Endodermal cell (in vitro differentiated cells): ENCODE results near the gene LRRC70. TPM values are rescaled to one million over a fixed set of nuclear protein-coding genes. Genes with fewer than 3 reads are reported as not detected.
A peak's percentile ranks its signal among the peaks of the same experiment; 100 is the strongest.
"Not testable (repeated sequence)": the region's sequence is repeated elsewhere in the genome, so short reads cannot be mapped to it uniquely, and the experiment has no call there.

ENCODE experiments used
- DNase-seq: peaks from one replicate; pipeline ENCODE4 v3.0.0-alpha.2; 2017
- H3K27ac ChIP-seq: 2 replicates; pipeline ENCODE4 v1.5.1; 2013; ENCODE audit warnings: mild to moderate bottlenecking, low read depth, low read length, moderate library complexity
- H3K27me3 ChIP-seq: 2 replicates; pipeline ENCODE4 v1.6.1; 2013; ENCODE audit warnings: mild to moderate bottlenecking, low read length, moderate library complexity; ENCODE audit not compliant: insufficient read depth, control insufficient read depth, poor library complexity, severe bottlenecking
- H3K36me3 ChIP-seq: 2 replicates; pipeline ENCODE4 v1.7.0; 2013; ENCODE audit warnings: mild to moderate bottlenecking, low read length, moderate library complexity; ENCODE audit not compliant: control insufficient read depth, insufficient read depth
- H3K4me1 ChIP-seq: one replicate; pipeline ENCODE4 v1.7.0; 2013; ENCODE audit warnings: low read length; ENCODE audit not compliant: control insufficient read depth, insufficient read depth
- H3K4me3 ChIP-seq: 2 replicates; pipeline ENCODE4 v1.5.1; 2013; ENCODE audit warnings: mild to moderate bottlenecking, low read length, moderate library complexity
- H3K9ac ChIP-seq: 2 replicates; pipeline ENCODE4 v1.6.1; 2013; ENCODE audit warnings: mild to moderate bottlenecking, low read length, moderate library complexity; ENCODE audit not compliant: poor library complexity, severe bottlenecking; ENCODE audit errors: extremely low read depth
- H3K9me3 ChIP-seq: 2 replicates; pipeline ENCODE4 v1.6.1; 2013; ENCODE audit warnings: mild to moderate bottlenecking, low read length, moderate library complexity; ENCODE audit not compliant: control insufficient read depth
- H3K27ac Mint-ChIP-seq: 2 replicates; pipeline ENCODE4 v1.8.0; 2020; ENCODE audit warnings: mixed read lengths
- H3K27me3 Mint-ChIP-seq: 2 replicates; pipeline ENCODE4 v1.8.0; 2021; ENCODE audit warnings: mild to moderate bottlenecking, mixed read lengths; ENCODE audit not compliant: insufficient read depth
- H3K36me3 Mint-ChIP-seq: 2 replicates; pipeline ENCODE4 v1.8.0; 2020; ENCODE audit warnings: low read depth, mixed read lengths
- H3K4me1 Mint-ChIP-seq: 2 replicates; pipeline ENCODE4 v1.8.0; 2020; ENCODE audit warnings: mixed read lengths
- H3K4me3 Mint-ChIP-seq: 2 replicates; pipeline ENCODE4 v1.8.0; 2020; ENCODE audit warnings: mild to moderate bottlenecking, moderate library complexity, mixed read lengths
- H3K9me3 Mint-ChIP-seq: 2 replicates; pipeline ENCODE4 v1.8.0; 2020; ENCODE audit warnings: mild to moderate bottlenecking, mixed read lengths
- CTCF ChIP-seq: fragments of 200-600 bp; sonication (generic); conservative IDR thresholded peaks from 2 replicates; pipeline ENCODE4 v1.5.0; 2021; ENCODE audit warnings: antibody characterized with exemption, mild to moderate bottlenecking
- WGBS, 2 experiments: methylation state at CpG; one replicate each; pipeline versions ENCODE4 v1.1.5 to v1.1.7; 2013; ENCODE audit warnings: missing lambda C conversion rate in 2 of 2, mixed read lengths in 1 of 2; ENCODE audit not compliant: insufficient coverage in 1 of 2, insufficient read length in 1 of 2; 5-methylcytosine and 5-hydroxymethylcytosine counted together
- total RNA-seq, 2 donors: library from RNA; stranded (reverse); fragmentation: NEBNext Ultra II Directional in 1 of 2; extraction: Animal tissue kit (Norgen Biotek cat#: 25700) in 1 of 2; gene quantifications; 2 replicates in 1 of 2; 3 replicates in 1 of 2; pipeline ENCODE4 v1.2.1, GENCODE V29; 2021

The LRRC70 gene
- total RNA-seq, 2 donors from 2014 or later, result 1.4 TPM

- TF ChIP-seq CTCF, result no peak
- H3K9me3 ChIP-seq, result peaks cover 15% of the 10 kb centered on the region
- Mint-ChIP-seq H3K4me3 (no peak overlapping the region), H3K4me1 (peaks cover 6% of the 10 kb centered on the region), H3K9me3 (peaks cover 17% of the 10 kb centered on the region), H3K27me3 (no peaks in the 10 kb centered on the region), H3K27ac (no peak overlapping the region), H3K36me3 (peaks cover 35% of the 10 kb centered on the region)
- H3K27ac ChIP-seq, result no peak overlapping the region
- H3K4me3 ChIP-seq, result no peak overlapping the region
- peaks cover 3% of the 10 kb centered on the region for H3K4me1 ChIP-seq
- DNase-seq, result no peak
- H3K27me3 ChIP-seq, result no peaks in the 10 kb centered on the region
- no peak overlapping the region for H3K9ac ChIP-seq
- 88% methylated on average over 1 of the region's 1 CpG; no CpG with 5 or more reads in 1 of the 2 experiments for WGBS, 2 experiments
- peaks cover 28% of the 10 kb centered on the region for H3K36me3 ChIP-seq
Observed at GRCh38 chr5:62561896-62562295, 16.7 kb upstream of the LRRC70 start.

- TF ChIP-seq CTCF, result peak; percentile 60
- H3K36me3 ChIP-seq, result peaks cover 36% of the 10 kb centered on the region
- no CpG with 5 or more reads among the region's 1 CpG for WGBS, 2 experiments
- peaks cover 6% of the 10 kb centered on the region for H3K4me1 Mint-ChIP-seq
- H3K4me1 ChIP-seq, result peaks cover 3% of the 10 kb centered on the region
- no peaks in the 10 kb centered on the region for H3K27me3 Mint-ChIP-seq
- no peak for DNase-seq
- peaks cover 41% of the 10 kb centered on the region for H3K36me3 Mint-ChIP-seq
- no peak overlapping the region for H3K27ac Mint-ChIP-seq
- H3K27ac ChIP-seq, result no peak overlapping the region
- no peak overlapping the region for H3K4me3 ChIP-seq
- peaks cover 23% of the 10 kb centered on the region for H3K9me3 Mint-ChIP-seq
- H3K4me3 Mint-ChIP-seq, result no peak overlapping the region
- no peaks in the 10 kb centered on the region for H3K27me3 ChIP-seq
- peaks cover 23% of the 10 kb centered on the region for H3K9me3 ChIP-seq
- no peak overlapping the region for H3K9ac ChIP-seq
Observed at GRCh38 chr5:62562867-62563266, 15.8 kb upstream of the LRRC70 start.

- Histone ChIP-seq H3K9me3 (peaks cover 27% of the 10 kb centered on the region), H3K9ac (no peak overlapping the region), H3K4me3 (no peak overlapping the region), H3K27me3 (no peaks in the 10 kb centered on the region), H3K36me3 (peaks cover 33% of the 10 kb centered on the region), H3K4me1 (peaks cover 3% of the 10 kb centered on the region), H3K27ac (no peak overlapping the region)
- WGBS, 2 experiments, result 100% methylated on average over 1 of the region's 2 CpGs; no CpG with 5 or more reads in 1 of the 2 experiments
- Mint-ChIP-seq H3K27me3 (no peaks in the 10 kb centered on the region), H3K4me1 (peaks cover 10% of the 10 kb centered on the region), H3K4me3 (no peak overlapping the region), H3K27ac (no peak overlapping the region), H3K9me3 (peaks cover 30% of the 10 kb centered on the region), H3K36me3 (peaks cover 48% of the 10 kb centered on the region)
- no peak for DNase-seq
- TF ChIP-seq CTCF, result no peak
Observed at GRCh38 chr5:62564101-62564500, 14.5 kb upstream of the LRRC70 start.

GRCh38 chr5:62565740-62566139 lies 12.9 kb upstream of the LRRC70 start:
- not testable (repeated sequence) for H3K4me3 Mint-ChIP-seq, H3K27me3 Mint-ChIP-seq, H3K4me1 ChIP-seq, H3K27ac ChIP-seq, H3K27me3 ChIP-seq, H3K9ac ChIP-seq, H3K27ac Mint-ChIP-seq, DNase-seq
- 44 to 63% methylated on average over 2 to 3 of the region's 3 CpGs for WGBS, 2 experiments
- Mint-ChIP-seq H3K4me1 (peaks cover 13% of the 10 kb centered on the region), H3K36me3 (peaks cover 43% of the 10 kb centered on the region), H3K9me3 (peaks cover 30% of the 10 kb centered on the region)
- Histone ChIP-seq H3K36me3 (peaks cover 27% of the 10 kb centered on the region), H3K4me3 (peak overlapping the region; percentile 41), H3K9me3 (peaks cover 27% of the 10 kb centered on the region)
